Activated T-cell treated with anti-CD3 and anti-CD28 coated beads, Interleukin-2, amount 50 U/mL, for 4 hours (primary cell): ENCODE measurements around the gene C3orf52. TPM values are rescaled to one million over a fixed set of nuclear protein-coding genes. Genes with fewer than 3 reads are reported as not detected.
A peak's percentile ranks its signal among the peaks of the same experiment; 100 is the strongest.

ENCODE experiments used
- ATAC-seq, 2 donors: fragments of 200-7000 bp; cut with Tn5 transposase; one replicate each; pipeline ENCODE4 v1.10.0; 2021
- DNase-seq: peaks from one replicate; pipeline ENCODE4 v3.0.0-alpha.2; 2020
- H3K27me3 Mint-ChIP-seq: one replicate; pipeline ENCODE4 v1.8.0; 2021; ENCODE audit warnings: low read depth, mixed read lengths
- H3K36me3 Mint-ChIP-seq: one replicate; pipeline ENCODE4 v1.8.0; 2022; ENCODE audit warnings: mixed read lengths; ENCODE audit not compliant: insufficient read depth
- H3K4me1 Mint-ChIP-seq: one replicate; pipeline ENCODE4 v1.8.0; 2021; ENCODE audit warnings: low read depth, mixed read lengths
- H3K4me3 Mint-ChIP-seq: one replicate; pipeline ENCODE4 v1.8.0; 2021; ENCODE audit warnings: mild to moderate bottlenecking, moderate library complexity, mixed read lengths
- H3K9me3 Mint-ChIP-seq: one replicate; pipeline ENCODE4 v1.8.0; 2021; ENCODE audit warnings: mixed read lengths
- total RNA-seq, 3 donors: library from RNA; stranded (reverse); gene quantifications; one replicate each; pipeline ENCODE4 v1.2.1, GENCODE V29; 2021

C3orf52 gene
- total RNA-seq, 3 donors from 2014 or later: 1.5 to 2.2 (median 2.1) TPM

DNA sequence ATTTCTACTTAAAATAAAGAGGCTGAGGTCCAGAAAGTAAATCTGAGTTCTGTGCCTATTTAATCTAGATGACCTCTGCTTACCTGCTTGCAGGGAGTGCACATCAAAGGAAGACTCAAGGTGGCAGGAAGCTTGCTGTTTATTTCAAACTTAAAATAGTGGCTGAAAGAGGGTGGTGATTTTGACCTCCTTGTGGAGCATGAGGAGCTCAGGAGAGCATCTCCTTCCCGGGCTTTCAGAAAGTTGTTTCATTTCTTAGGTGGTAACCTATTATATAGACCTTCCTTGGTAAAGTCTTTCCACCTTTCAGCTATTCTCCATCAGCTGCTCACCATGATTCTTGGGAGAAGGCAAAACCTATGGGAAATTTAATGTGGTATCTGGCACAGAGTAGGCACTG lies 46.4 kb downstream of the C3orf52 start:
- H3K9me3 Mint-ChIP-seq: no peaks in the 10 kb centered on the region
- DNase-seq: no peak
- no peak for ATAC-seq
- H3K4me3 Mint-ChIP-seq: peak overlapping the region; percentile 91
- no peaks in the 10 kb centered on the region for H3K27me3 Mint-ChIP-seq
- peaks cover 90% of the 10 kb centered on the region for H3K4me1 Mint-ChIP-seq
- peaks cover 3% of the 10 kb centered on the region for H3K36me3 Mint-ChIP-seq

GRCh38 chr3:112132975-112133448 lies 46.8 kb downstream of the C3orf52 start, which contains the start of gene GCSAM:
GCSAM (minus strand) TSS chr3:112133248; CDS start chr3:112133120, 128 bp downstream.
- peak within 1 kb of the TSS; percentile 91 for H3K4me3 Mint-ChIP-seq
- peaks cover 3% of the 10 kb centered on the region for H3K36me3 Mint-ChIP-seq
- no peaks in the 10 kb centered on the region for H3K27me3 Mint-ChIP-seq
- H3K9me3 Mint-ChIP-seq: no peaks in the 10 kb centered on the region
- DNase-seq (peak; percentile 50), ATAC-seq (peak; percentile 77 to 81)
- H3K4me1 Mint-ChIP-seq: peaks cover 89% of the 10 kb centered on the region

GRCh38 chr3:112133626-112134334 lies 47.6 kb downstream of the C3orf52 start:
- Mint-ChIP-seq H3K4me3 (peak overlapping the region; percentile 91), H3K4me1 (peaks cover 82% of the 10 kb centered on the region), H3K9me3 (no peaks in the 10 kb centered on the region), H3K36me3 (peaks cover 3% of the 10 kb centered on the region), H3K27me3 (no peaks in the 10 kb centered on the region)
- ATAC-seq (no peak), DNase-seq (no peak)

- Mint-ChIP-seq H3K9me3 (no peaks in the 10 kb centered on the region), H3K27me3 (no peaks in the 10 kb centered on the region), H3K4me3 (peak overlapping the region; percentile 31), H3K36me3 (peaks cover 3% of the 10 kb centered on the region), H3K4me1 (peaks cover 75% of the 10 kb centered on the region)
- peak; percentile 10 to 27 for ATAC-seq
- DNase-seq: no peak
These were observed 48.3 kb downstream of the C3orf52 start for GRCh38 chr3:112134335-112135124.

DNA sequence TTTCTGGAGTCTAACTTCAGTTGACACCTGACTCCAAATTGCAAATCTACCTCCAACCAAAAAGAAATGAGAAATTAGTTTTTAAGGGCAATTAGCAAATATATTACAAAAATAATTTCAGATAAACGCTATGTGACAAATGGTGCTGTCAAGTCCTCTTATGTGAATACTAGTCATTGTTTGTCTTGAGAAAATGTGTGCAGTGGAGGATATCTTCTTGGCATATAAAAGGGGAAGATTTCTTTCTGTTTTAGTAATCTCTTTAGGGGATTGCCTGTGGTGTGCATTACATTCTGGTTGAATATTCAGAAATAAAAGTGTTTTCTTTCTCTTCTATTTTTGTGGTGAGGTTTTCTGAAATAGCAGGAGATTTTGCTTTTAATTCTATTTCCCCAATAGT lies 49.9 kb downstream of the C3orf52 start:
- Mint-ChIP-seq H3K4me3 (no peak overlapping the region), H3K9me3 (no peaks in the 10 kb centered on the region), H3K36me3 (no peaks in the 10 kb centered on the region), H3K4me1 (peaks cover 66% of the 10 kb centered on the region), H3K27me3 (no peaks in the 10 kb centered on the region)
- DNase-seq: no peak
- no peak for ATAC-seq

DNA sequence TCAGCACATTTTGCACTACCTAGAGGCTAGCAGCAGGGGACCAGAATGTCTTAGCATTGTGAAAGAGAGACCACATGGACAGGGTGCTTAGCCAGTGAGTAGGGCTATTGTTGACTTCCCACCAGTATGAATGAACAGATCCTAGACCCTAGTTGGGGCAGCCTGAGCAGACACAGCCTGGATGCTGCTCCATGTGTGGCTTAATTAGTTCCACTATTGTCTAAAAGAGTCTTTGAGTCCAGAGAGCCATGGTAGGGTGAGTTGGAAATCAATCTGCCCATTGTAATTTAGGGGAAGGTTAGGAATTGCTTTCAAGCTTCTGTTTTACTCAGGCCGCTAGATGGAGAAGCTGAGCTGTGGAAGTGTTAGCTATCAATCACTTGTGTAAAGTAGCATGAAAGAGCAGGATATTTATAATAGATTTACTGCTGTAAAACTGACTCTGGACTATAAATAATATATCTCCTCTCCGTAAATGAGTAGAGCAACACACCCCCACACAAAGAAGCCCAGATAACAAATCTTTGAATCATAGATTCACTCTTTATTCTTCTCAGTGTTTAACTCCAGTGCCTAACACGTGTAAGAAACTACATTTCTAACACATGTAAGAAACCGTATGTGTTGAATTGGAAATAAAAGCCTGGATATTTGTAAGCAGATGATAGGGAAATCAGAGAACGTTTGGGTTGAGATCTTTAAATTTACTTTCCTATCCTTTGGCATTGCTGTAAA lies 50.9 kb downstream of the C3orf52 start:
- Mint-ChIP-seq H3K36me3 (no peaks in the 10 kb centered on the region), H3K4me1 (peaks cover 66% of the 10 kb centered on the region), H3K9me3 (no peaks in the 10 kb centered on the region), H3K4me3 (no peak overlapping the region), H3K27me3 (no peaks in the 10 kb centered on the region)
- ATAC-seq (no peak), DNase-seq (no peak)

- no peaks in the 10 kb centered on the region for H3K36me3 Mint-ChIP-seq
These were observed 51.6 kb downstream of the C3orf52 start for GRCh38 chr3:112137781-112138180.

GRCh38 chr3:112138219-112138969 lies 52.2 kb downstream of the C3orf52 start:
- ATAC-seq (no peak), DNase-seq (no peak)
- Mint-ChIP-seq H3K27me3 (no peaks in the 10 kb centered on the region), H3K9me3 (no peaks in the 10 kb centered on the region), H3K36me3 (no peaks in the 10 kb centered on the region), H3K4me1 (peaks cover 59% of the 10 kb centered on the region), H3K4me3 (no peak overlapping the region)

More at GRCh38 chr3:112137781-112138180, 51.6 kb downstream of the C3orf52 start:
- Mint-ChIP-seq H3K4me3 (no peak overlapping the region), H3K9me3 (no peaks in the 10 kb centered on the region), H3K27me3 (no peaks in the 10 kb centered on the region), H3K4me1 (peaks cover 59% of the 10 kb centered on the region)
- DNase-seq: no peak
- ATAC-seq: no peak

DNA sequence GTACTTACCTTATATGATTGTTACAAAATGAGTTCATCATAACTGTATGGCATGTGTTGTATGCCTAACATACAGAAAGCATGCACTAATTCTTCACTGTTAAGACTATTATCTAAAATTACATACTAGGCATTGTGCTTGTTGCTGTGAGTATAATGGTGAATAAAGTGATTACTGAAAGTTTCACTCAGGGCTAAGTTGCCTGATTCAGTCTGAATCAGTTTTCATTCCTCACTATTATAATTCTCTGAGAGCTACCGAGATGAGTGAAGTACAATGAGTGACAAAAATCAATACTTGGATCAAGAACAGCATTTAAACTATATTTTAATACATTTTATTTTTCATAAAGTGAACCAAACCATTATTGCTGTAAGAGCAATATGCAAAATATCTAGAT lies 54.4 kb downstream of the C3orf52 start:
- H3K4me3 Mint-ChIP-seq: no peak overlapping the region

DNA sequence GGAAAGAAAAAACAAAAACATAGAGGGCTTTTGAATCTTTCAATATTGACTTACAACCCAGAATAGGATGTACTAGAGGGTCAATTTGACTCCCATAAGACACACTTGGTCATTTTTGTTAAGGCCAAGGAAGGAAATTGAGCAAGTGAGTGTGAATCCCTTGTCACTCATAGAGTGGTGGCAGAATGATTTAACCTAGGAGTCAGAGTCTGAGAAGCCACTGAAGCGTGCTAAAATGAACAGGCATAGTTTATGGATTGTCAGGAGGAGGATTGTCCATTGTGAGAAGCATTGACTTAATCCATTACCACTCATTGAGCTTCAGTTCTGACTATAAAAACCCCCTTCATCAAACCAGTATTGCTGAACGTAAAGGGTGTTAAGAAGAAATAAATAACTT lies 55.1 kb downstream of the C3orf52 start:
- no peak overlapping the region for H3K4me3 Mint-ChIP-seq
- peaks cover 5% of the 10 kb centered on the region for H3K36me3 Mint-ChIP-seq
- peaks cover 37% of the 10 kb centered on the region for H3K4me1 Mint-ChIP-seq
- ATAC-seq: no peak
- no peaks in the 10 kb centered on the region for H3K27me3 Mint-ChIP-seq
- DNase-seq: no peak
- H3K9me3 Mint-ChIP-seq: peaks cover 9% of the 10 kb centered on the region

More for the DNA sequence above, 54.4 kb downstream of the C3orf52 start:
- H3K9me3 Mint-ChIP-seq: peaks cover 5% of the 10 kb centered on the region
- peaks cover 44% of the 10 kb centered on the region for H3K4me1 Mint-ChIP-seq
- ATAC-seq: peak; percentile 19 to 25
- peaks cover 4% of the 10 kb centered on the region for H3K36me3 Mint-ChIP-seq
- no peaks in the 10 kb centered on the region for H3K27me3 Mint-ChIP-seq
- DNase-seq: no peak

GRCh38 chr3:112143251-112143650 lies 57.1 kb downstream of the C3orf52 start:
- Mint-ChIP-seq H3K4me3 (peak overlapping the region; percentile 57), H3K9me3 (peaks cover 27% of the 10 kb centered on the region), H3K36me3 (peaks cover 11% of the 10 kb centered on the region), H3K4me1 (peaks cover 21% of the 10 kb centered on the region), H3K27me3 (no peaks in the 10 kb centered on the region)
- peak; percentile 91 to 95 for ATAC-seq
- no peak for DNase-seq

DNA sequence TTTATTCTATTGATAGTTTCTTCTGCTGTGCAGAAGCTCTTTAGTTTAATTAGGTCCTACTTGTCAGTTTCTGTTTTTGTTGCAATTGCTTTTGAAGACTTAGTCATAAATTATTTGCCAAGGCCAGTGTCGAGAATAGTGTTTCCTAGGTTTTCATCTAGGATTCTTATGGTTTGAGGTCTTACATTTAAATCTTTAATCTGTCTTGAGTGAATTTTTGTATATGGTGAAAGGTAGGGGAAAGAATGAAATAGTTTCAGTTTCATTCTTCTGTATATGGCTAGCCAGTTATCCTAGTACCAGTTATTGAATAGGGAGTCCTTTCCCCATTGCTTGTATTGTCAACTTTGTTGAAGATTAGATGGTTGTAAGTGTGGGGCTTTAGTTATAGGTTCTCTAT lies 57.5 kb downstream of the C3orf52 start:
- no peaks in the 10 kb centered on the region for H3K27me3 Mint-ChIP-seq

DNA sequence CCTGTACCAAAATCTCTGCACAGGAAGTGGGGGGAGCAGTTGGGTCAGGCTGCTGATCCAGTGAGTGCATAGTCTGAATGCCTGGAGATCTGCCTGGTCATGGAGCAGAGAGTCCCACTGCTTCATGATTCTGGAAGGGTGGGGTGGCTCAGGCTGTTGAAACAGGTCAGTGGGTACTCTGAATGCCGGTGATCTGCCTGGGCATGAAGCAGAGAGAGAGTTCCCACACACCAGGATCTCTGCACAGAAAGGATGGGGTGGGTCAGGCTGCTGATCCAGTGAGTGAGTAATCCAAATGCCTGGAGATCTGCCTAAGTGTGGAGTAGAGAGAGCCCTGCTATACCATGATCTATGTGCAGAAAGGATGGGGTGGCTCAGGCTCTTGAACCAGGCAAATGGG lies 62.9 kb downstream of the C3orf52 start:
- peaks cover 1% of the 10 kb centered on the region for H3K27me3 Mint-ChIP-seq
- H3K9me3 Mint-ChIP-seq: peaks cover 27% of the 10 kb centered on the region
- no peak overlapping the region for H3K4me3 Mint-ChIP-seq
- H3K4me1 Mint-ChIP-seq: no peaks in the 10 kb centered on the region
- ATAC-seq: no peak
- no peak for DNase-seq
- H3K36me3 Mint-ChIP-seq: peaks cover 11% of the 10 kb centered on the region

More for the DNA sequence above, 57.5 kb downstream of the C3orf52 start:
- Mint-ChIP-seq H3K9me3 (peaks cover 27% of the 10 kb centered on the region), H3K36me3 (peaks cover 11% of the 10 kb centered on the region), H3K4me1 (peaks cover 21% of the 10 kb centered on the region), H3K4me3 (peak overlapping the region; percentile 57)
- no peak for DNase-seq
- peak; percentile 47 to 53 for ATAC-seq
